ENCODE data around the gene C2CD4D. TPM values are rescaled to one million over a fixed set of nuclear protein-coding genes. Genes with fewer than 3 reads are reported as not detected.

Gene C2CD4D
- total RNA-seq, 2 donors from 2014 or later, result 0.81 to 0.92 TPM

GRCh38 chr1:151802372-151802771, 37.2 kb downstream of the C2CD4D start:
- ATAC-seq (no peak), DNase-seq (no peak)
- intact Hi-C loops (cut with DNase I, micrococcal nuclease), result no loop called here

GRCh38 chr1:151801846-151802245, 37.8 kb downstream of the C2CD4D start:
- intact Hi-C loops (cut with DNase I, micrococcal nuclease), result no loop called here
- ATAC-seq (no peak), DNase-seq (no peak)

DNA sequence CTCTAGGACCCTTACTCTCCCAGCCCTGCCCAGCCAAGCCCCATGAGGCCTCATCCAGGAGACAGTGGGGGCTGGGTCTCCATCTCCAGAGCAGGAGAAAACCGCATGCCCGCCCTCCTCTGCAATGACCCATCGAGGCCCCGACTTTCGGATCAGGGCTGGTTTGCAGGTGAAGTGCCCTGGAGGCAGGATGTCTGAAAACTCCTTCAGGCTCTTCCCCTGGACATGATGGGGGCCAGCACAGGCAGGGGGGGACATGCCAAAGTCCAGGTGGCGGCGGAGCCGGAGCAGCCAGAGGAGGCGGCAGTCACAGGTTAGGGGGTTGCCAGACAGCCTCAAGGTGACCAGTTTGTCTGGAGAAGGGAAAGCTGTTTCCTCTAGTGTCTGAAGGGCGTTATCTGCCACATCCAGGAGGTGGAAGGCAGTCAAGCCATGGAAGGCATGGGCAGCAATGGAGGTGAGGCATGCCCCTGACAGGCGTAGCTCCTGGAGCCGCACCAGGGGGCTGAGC, 38.3 kb downstream of the C2CD4D start:
- intact Hi-C loops (cut with DNase I, micrococcal nuclease), result no loop called here
- no peak for ATAC-seq
- DNase-seq, result no peak

GRCh38 chr1:151800830-151801229, 38.8 kb downstream of the C2CD4D start:
- ATAC-seq, result no peak
- DNase-seq, result no peak
- intact Hi-C loops (cut with DNase I, micrococcal nuclease), result no loop called here

DNA sequence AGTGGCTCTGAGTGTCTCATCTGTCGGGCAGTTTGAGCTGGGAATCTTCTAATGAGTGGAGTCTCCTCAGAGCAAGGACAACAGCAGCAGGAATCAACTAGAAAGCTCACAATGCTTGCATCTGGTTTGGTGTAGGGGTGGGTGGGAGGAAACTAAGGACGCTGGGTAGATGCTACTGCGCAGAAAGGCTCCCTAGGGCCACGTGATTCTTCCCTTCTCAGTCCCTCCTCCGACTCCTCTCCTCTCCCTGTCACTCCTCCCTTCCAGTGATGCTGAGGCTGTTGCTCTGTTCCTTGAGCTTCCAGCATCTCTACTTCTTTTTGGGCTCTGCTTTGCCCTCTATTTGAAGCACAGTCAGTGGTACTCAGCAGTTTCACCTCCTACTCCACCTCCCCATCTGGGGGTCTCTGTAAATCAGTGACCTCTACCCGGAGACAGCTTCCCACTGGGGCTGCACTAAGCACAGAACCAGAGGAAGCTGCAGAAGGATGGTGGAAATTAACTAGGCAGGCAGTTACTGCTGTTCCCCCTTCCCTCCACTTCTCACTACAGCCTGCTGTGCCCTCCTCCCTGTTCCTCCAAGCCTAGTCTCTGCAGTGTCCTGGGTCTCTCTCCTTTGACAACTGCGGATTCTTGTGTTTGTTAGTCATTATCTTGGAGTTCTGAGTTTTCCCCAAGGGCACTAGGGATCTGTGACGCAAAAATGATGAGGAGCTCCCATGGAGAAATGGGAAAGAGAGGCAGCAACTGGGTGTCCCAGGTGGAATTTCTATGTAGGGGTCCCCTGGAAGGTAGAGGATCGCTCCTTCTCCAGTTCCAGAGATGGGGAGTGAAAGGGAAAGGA, 40.2 kb downstream of the C2CD4D start:
- DNase-seq (no peak), ATAC-seq (no peak)
- intact Hi-C loops (cut with DNase I, micrococcal nuclease), result no loop called here

DNA sequence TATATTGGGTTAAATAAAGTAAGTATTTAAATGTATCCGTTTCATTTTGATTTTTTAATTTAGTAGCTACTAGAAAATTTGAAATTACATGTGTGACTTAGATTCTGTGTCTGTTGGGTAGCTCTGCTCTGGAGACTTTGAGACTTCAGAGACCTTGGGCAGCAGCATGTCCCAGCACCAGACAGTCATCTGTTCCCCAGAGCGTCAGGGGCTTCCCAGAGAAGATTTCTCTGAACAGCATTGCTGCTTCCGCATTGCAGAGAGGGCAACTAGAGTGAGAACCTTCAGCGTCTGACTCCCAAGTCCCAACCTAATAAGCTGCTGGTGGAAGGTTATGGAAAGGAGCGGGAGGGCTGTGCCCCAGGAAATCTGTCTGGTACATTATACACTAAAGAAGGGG, 41.0 kb downstream of the C2CD4D start:
- no peak for DNase-seq
- no peak for ATAC-seq
- intact Hi-C loops (cut with DNase I, micrococcal nuclease), result no loop called here

GRCh38 chr1:151790940-151791651, 48.5 kb downstream of the C2CD4D start:
- peak; percentile 46 for ATAC-seq
- DNase-seq, result peak; percentile 34 to 50
- intact Hi-C loops (cut with DNase I, micrococcal nuclease), result no loop called here

GRCh38 chr1:151790071-151790939, 49.3 kb downstream of the C2CD4D start, which contains the start of gene TDRKH:
Gene TDRKH, minus strand, starts transcription at chr1:151790500. Its CDS starts 7,478 bp downstream, at chr1:151783022.
- peak; percentile 97 for ATAC-seq
- intact Hi-C loops (cut with DNase I, micrococcal nuclease), result no loop called here
- DNase-seq, result peak; percentile 96 to 99

Other genes starting within 250 kb of the C2CD4D start
- gene SNX27, start 227.8 kb downstream of the C2CD4D start, total RNA-seq, result 10 to 100 TPM; 28.4 to 30.6 TPM
- 1 to 10 TPM; 2.2 to 2.4 TPM for gene CELF3, start 123.0 kb downstream of the C2CD4D start, total RNA-seq
- 1 to 10 TPM in 1 of 2 donors, under 1 TPM in 1; 0.67 to 1.6 TPM for gene RIIAD1, start 118.3 kb downstream of the C2CD4D start, total RNA-seq
- gene MRPL9, start 76.3 kb downstream of the C2CD4D start, total RNA-seq, result 10 to 100 TPM; 44.8 to 47.5 TPM
- 1 to 10 TPM; 3.3 to 7.2 TPM for gene TDRKH, start 49.3 kb downstream of the C2CD4D start, total RNA-seq
- gene LINGO4, start 34.4 kb downstream of the C2CD4D start, total RNA-seq, result under 1 TPM in 1 of 2 donors, not detected in 1; 0.20 TPM
- 10 to 100 TPM; 18.3 TPM for gene RORC, start 8.0 kb downstream of the C2CD4D start, total RNA-seq
- gene THEM5, start 13.9 kb upstream of the C2CD4D start, total RNA-seq, result not detected
- 10 to 100 TPM in 1 of 2 donors, 1 to 10 TPM in 1; 7.3 to 11.0 TPM for gene THEM4, start 69.7 kb upstream of the C2CD4D start, total RNA-seq
- 1,000 to 10,000 TPM; 1,029 to 1,322 TPM for gene S100A10, start 154.0 kb upstream of the C2CD4D start, total RNA-seq
- 100 to 1,000 TPM; 115 to 178 TPM for gene S100A11, start 197.2 kb upstream of the C2CD4D start, total RNA-seq
- not detected for gene TCHHL1, start 249.2 kb upstream of the C2CD4D start, total RNA-seq